ENCODE measurements around the gene CWC22.

DNA sequence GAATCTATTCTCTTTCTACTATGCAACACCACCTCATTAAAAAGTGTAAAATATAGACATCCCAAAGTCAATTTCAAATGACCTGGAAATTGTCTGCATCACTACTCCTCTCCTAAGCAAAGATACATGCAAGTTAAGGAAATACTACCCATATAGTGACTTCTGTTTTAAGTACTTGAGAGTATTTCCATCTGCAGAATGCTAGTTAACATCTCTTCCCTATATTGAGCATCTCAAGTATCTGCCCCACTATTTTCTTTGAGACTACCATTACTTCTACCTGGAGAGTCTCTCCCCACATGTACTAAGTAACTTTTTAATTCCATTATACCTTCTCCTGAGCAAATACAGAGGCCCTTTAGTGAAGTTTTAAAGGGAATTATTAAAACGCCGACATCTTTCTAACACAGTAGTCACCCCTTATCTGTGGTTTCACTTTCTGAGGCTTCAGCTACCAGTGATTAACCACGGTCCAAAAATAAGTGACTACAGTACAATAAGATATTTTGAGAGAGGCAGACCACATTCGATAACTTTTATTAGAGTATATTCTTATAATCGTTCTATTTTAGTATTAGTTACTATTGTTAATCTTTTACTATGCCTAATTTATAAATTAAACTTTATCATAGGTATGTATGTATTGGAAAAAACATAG, 21.8 kb downstream of the CWC22 start:
- TF ChIP-seq, protein P1, sequence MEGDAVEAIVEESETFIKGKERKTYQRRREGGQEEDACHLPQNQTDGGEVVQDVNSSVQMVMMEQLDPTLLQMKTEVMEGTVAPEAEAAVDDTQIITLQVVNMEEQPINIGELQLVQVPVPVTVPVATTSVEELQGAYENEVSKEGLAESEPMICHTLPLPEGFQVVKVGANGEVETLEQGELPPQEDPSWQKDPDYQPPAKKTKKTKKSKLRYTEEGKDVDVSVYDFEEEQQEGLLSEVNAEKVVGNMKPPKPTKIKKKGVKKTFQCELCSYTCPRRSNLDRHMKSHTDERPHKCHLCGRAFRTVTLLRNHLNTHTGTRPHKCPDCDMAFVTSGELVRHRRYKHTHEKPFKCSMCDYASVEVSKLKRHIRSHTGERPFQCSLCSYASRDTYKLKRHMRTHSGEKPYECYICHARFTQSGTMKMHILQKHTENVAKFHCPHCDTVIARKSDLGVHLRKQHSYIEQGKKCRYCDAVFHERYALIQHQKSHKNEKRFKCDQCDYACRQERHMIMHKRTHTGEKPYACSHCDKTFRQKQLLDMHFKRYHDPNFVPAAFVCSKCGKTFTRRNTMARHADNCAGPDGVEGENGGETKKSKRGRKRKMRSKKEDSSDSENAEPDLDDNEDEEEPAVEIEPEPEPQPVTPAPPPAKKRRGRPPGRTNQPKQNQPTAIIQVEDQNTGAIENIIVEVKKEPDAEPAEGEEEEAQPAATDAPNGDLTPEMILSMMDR (IDR thresholded peaks at IDR 0.05; ENCODE audit: poor library complexity), result no peak
- TF ChIP-seq EZH2 (IDR thresholded peaks at IDR 0.05; ENCODE audit: borderline replicate concordance), result no peak
- TF ChIP-seq EZH2phosphoT487 (IDR thresholded peaks at IDR 0.05; ENCODE audit: low read depth, severe bottlenecking, unreplicated experiment), result no peak
